ENCODE data around the gene NSF. TPM values are rescaled to one million over a fixed set of nuclear protein-coding genes. Genes with fewer than 3 reads are reported as not detected.

The NSF gene
- total RNA-seq, 4 donors from 2014 or later, result 18.1 to 51.3 (median 47.0) TPM

DNA sequence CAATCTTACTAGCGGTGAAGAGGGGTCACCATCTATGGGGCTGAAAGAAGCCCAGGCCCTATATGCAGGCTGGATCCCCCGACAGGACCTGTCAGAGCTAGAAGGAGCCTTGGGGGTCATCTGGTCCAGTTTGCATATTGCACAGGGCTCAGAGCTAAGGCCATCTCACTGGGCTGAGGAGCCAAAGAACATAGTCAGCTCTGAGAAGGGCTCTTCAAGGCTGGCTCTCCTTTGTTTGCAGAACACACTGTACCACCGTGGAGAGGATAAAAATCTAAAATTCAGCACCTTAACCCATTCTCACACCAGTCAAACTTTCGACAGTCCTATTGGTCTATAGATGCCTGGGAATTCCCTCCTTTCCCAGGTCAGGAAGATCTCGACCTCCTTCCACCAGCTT, 203.8 kb downstream of the NSF start:
- no peaks in the 10 kb centered on the region for H3K36me3 ChIP-seq
- peaks cover 57% of the 10 kb centered on the region for H3K27me3 ChIP-seq

DNA sequence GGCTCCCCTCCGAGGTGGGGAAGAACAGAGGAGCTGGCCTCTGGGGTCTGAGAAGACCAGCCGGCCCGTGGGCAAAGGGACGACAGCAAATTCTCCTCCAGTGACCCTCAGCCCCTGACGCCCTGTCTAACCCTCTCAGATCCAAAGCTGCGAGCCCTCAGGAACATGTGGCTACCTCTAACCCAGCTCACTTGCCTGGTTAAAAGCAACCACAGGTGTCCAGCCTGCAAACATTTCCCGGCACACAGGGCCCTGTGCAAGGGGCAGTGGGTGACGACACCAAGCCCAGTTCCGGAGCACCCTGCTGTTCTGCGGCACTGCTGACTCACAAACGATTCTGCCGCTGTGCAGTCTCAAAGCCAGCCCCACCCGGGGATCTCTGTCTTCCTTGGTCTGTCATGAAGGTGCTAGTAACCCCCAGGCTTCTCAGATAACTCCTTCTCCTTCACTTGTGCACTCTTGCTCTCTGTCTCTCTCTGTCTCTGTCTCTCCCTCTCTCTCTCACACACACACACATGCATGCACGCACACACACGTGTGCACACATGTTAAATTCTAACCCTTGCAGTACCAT, 205.0 kb downstream of the NSF start:
- H3K4me3 ChIP-seq, result no peak overlapping the region
- H3K9me3 ChIP-seq, result no peaks in the 10 kb centered on the region
- TF ChIP-seq EP300 (IDR thresholded peaks at IDR 0.05; ENCODE audit: low read depth), result no peak
- TF ChIP-seq POLR2A (IDR thresholded peaks at IDR 0.05), result no peak
- TF ChIP-seq, protein P1, sequence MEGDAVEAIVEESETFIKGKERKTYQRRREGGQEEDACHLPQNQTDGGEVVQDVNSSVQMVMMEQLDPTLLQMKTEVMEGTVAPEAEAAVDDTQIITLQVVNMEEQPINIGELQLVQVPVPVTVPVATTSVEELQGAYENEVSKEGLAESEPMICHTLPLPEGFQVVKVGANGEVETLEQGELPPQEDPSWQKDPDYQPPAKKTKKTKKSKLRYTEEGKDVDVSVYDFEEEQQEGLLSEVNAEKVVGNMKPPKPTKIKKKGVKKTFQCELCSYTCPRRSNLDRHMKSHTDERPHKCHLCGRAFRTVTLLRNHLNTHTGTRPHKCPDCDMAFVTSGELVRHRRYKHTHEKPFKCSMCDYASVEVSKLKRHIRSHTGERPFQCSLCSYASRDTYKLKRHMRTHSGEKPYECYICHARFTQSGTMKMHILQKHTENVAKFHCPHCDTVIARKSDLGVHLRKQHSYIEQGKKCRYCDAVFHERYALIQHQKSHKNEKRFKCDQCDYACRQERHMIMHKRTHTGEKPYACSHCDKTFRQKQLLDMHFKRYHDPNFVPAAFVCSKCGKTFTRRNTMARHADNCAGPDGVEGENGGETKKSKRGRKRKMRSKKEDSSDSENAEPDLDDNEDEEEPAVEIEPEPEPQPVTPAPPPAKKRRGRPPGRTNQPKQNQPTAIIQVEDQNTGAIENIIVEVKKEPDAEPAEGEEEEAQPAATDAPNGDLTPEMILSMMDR (IDR thresholded peaks at IDR 0.05), result no peak
- TF ChIP-seq POLR2AphosphoS5 (IDR thresholded peaks at IDR 0.05), result no peak
- WGBS, 2 donors (ENCODE audit: low coverage in 1 of 2), result 74 to 80% methylated on average over 3 to 15 of the region's 15 CpGs
- H3K4me1 ChIP-seq, result no peaks in the 10 kb centered on the region
- no peak overlapping the region for H3K27ac ChIP-seq
- H3K27me3 ChIP-seq, result peaks cover 52% of the 10 kb centered on the region
- no peaks in the 10 kb centered on the region for H3K36me3 ChIP-seq
- intact Hi-C loops (cut with DNase I; ENCODE audit: low total_unique reads) (no loop called here), in situ Hi-C loops (cut with MboI; ENCODE audit: low pct_ligation_motif_present in 1 of 4, low pct_unique_long_range_greater_than_20kb in 1 of 4, low sequenced_read_pairs in 3 of 4) (no loop called here)
- no peak for DNase-seq

More for the DNA sequence above, 203.8 kb downstream of the NSF start:
- no peak overlapping the region for H3K4me3 ChIP-seq
- H3K27ac ChIP-seq, result no peak overlapping the region
- no peak for DNase-seq
- in situ Hi-C loops (cut with MboI; ENCODE audit: low pct_ligation_motif_present in 1 of 4, low pct_unique_long_range_greater_than_20kb in 1 of 4, low sequenced_read_pairs in 3 of 4), result no loop called here
- intact Hi-C loops (cut with DNase I; ENCODE audit: low total_unique reads), result no loop called here
- no peaks in the 10 kb centered on the region for H3K4me1 ChIP-seq
- TF ChIP-seq POLR2A (IDR thresholded peaks at IDR 0.05) (no peak), POLR2AphosphoS5 (IDR thresholded peaks at IDR 0.05) (no peak), EP300 (IDR thresholded peaks at IDR 0.05; ENCODE audit: low read depth) (no peak)
- TF ChIP-seq, protein P1 (IDR thresholded peaks at IDR 0.05), result no peak
- 62 to 80% methylated on average over 1 to 5 of the region's 5 CpGs for WGBS, 2 donors (ENCODE audit: low coverage in 1 of 2)
- no peaks in the 10 kb centered on the region for H3K9me3 ChIP-seq

DNA sequence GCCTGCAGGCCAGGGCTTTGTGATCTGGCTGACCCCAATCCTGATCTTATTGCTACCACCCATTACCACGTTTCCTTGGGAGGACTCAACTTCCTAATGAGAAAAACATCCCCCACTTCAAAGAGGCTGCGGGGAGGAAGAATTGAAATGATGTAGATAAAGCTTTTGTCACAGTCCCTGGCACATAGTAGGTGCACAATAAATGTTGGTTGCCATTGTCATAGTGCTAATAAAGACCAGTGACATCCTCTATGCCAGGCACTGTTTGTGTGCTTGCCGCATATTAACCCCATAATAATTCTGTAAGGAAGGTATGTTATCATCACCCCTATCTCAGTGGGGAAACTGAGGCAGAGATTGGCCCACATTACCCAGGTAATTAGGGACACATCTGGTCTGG, 205.6 kb downstream of the NSF start:
- Histone ChIP-seq H3K36me3 (no peaks in the 10 kb centered on the region), H3K4me1 (no peaks in the 10 kb centered on the region), H3K27ac (no peak overlapping the region), H3K9me3 (no peaks in the 10 kb centered on the region), H3K27me3 (peaks cover 46% of the 10 kb centered on the region), H3K4me3 (no peak overlapping the region)
- DNase-seq, result no peak
- intact Hi-C loops (cut with DNase I; ENCODE audit: low total_unique reads) (no loop called here), in situ Hi-C loops (cut with MboI; ENCODE audit: low pct_ligation_motif_present in 1 of 4, low pct_unique_long_range_greater_than_20kb in 1 of 4, low sequenced_read_pairs in 3 of 4) (no loop called here)
- 71 to 76% methylated on average over 1 to 3 of the region's 3 CpGs for WGBS, 2 donors (ENCODE audit: low coverage in 1 of 2)
- TF ChIP-seq EP300 (IDR thresholded peaks at IDR 0.05; ENCODE audit: low read depth), result no peak
- no peak for TF ChIP-seq POLR2A (IDR thresholded peaks at IDR 0.05)
- TF ChIP-seq, protein P1 (IDR thresholded peaks at IDR 0.05), result no peak
- TF ChIP-seq POLR2AphosphoS5 (IDR thresholded peaks at IDR 0.05), result no peak

DNA sequence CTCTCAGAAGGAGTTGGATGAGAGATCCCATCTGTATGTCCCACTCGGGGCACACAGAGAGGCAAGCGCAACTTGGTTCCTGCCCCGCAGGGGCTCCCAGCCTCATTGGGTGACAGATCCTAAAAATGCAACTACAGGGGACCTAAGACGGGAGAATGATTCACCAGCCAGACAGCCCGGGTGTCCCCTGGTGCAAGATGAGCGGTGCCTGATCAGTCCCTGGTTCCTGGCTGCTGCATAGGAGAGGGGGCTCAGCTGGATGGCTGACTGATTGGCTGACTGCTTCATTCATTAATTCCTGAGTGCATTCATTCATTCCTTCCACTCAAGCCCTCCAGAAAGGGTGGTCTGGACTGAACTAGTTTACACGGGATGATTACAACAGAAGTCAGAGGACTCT, 206.1 kb downstream of the NSF start:
- DNase-seq, result no peak
- H3K4me3 ChIP-seq, result no peak overlapping the region
- no peaks in the 10 kb centered on the region for H3K36me3 ChIP-seq
- intact Hi-C loops (cut with DNase I; ENCODE audit: low total_unique reads), result no loop called here
- 40 to 70% methylated on average over 1 to 6 of the region's 7 CpGs for WGBS, 2 donors (ENCODE audit: low coverage in 1 of 2)
- H3K4me1 ChIP-seq, result no peaks in the 10 kb centered on the region
- H3K27ac ChIP-seq, result no peak overlapping the region
- in situ Hi-C loops (cut with MboI; ENCODE audit: low pct_ligation_motif_present in 1 of 4, low pct_unique_long_range_greater_than_20kb in 1 of 4, low sequenced_read_pairs in 3 of 4), result no loop called here
- TF ChIP-seq EP300 (IDR thresholded peaks at IDR 0.05; ENCODE audit: low read depth), result no peak
- no peak for TF ChIP-seq POLR2A (IDR thresholded peaks at IDR 0.05)
- TF ChIP-seq, protein P1 (IDR thresholded peaks at IDR 0.05), result no peak
- TF ChIP-seq POLR2AphosphoS5 (IDR thresholded peaks at IDR 0.05), result no peak
- H3K27me3 ChIP-seq, result peaks cover 43% of the 10 kb centered on the region
- H3K9me3 ChIP-seq, result no peaks in the 10 kb centered on the region

Measured in transverse colon (tissue), 4 donors.